GM12873 (cell line): ENCODE results near the gene CIB1.

ENCODE experiments used
- TF ChIP-seq, protein P1 (sequence below): IDR thresholded peaks from 2 replicates; pipeline ENCODE4 v1.5.1; 2012; ENCODE audit warnings: low read depth, mild to moderate bottlenecking, moderate library complexity, low read length, control low read depth; ENCODE audit not compliant: insufficient read depth; ENCODE audit errors: missing control alignments

The CIB1 gene

DNA sequence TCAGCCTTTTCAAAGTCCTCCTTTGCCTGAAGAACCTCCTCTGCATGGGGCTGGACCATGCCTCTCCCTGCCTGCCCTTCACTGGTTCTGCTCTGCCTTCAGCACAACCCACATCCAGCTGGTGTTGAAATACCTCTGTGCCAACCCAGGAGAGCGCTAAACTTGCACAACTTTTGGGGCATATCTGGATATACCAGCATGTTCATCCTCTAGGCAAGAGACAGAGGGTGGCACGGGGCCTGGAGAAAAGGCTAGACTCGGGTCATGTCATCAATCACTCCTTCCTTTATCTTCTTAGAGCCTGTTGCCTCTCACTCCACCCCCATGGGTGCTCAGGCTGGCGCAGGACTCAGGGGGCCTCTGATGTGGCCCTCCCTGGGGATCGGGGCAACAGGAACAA lies 27.9 kb downstream of the CIB1 start:
- TF ChIP-seq, protein P1, sequence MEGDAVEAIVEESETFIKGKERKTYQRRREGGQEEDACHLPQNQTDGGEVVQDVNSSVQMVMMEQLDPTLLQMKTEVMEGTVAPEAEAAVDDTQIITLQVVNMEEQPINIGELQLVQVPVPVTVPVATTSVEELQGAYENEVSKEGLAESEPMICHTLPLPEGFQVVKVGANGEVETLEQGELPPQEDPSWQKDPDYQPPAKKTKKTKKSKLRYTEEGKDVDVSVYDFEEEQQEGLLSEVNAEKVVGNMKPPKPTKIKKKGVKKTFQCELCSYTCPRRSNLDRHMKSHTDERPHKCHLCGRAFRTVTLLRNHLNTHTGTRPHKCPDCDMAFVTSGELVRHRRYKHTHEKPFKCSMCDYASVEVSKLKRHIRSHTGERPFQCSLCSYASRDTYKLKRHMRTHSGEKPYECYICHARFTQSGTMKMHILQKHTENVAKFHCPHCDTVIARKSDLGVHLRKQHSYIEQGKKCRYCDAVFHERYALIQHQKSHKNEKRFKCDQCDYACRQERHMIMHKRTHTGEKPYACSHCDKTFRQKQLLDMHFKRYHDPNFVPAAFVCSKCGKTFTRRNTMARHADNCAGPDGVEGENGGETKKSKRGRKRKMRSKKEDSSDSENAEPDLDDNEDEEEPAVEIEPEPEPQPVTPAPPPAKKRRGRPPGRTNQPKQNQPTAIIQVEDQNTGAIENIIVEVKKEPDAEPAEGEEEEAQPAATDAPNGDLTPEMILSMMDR: no peak

DNA sequence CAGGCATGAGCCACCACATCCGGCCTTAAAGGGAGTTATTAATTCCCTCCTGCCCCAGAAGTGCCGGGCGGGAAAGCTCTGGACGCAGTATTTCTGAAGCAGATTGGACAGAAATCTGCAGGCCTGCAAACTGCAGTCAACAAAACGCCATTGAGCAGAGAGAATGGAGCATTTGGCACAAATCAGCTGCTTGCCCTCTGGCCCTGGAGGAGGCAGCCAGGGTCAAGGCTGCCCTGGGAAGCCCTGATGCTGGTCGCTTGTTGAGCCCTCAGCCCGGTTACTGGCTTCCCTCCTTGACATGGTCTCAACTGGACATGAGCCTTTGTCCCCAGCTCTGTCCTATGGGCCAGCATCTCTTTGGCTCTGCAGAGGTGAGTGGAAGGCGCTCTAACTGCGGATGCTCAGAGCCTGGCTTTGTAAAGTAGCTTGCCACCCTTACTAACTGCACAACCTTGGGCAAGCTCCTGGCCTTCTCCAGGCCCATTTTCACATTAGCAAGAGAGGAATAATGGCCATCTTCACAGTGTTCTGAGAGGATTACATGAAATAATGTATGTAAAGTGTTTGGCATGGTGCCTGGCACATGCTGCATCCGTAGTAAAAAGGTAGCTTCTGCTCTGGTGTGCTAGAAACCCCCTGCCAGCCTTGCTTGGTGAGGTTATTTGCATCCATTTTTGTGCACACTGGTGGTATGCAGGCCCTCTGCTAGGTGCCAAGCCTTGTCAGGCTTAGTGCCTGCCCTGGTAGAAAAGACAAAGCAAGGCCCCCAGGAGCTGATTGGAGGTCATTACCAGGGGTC lies 28.5 kb downstream of the CIB1 start:
- TF ChIP-seq, protein P1: no peak

DNA sequence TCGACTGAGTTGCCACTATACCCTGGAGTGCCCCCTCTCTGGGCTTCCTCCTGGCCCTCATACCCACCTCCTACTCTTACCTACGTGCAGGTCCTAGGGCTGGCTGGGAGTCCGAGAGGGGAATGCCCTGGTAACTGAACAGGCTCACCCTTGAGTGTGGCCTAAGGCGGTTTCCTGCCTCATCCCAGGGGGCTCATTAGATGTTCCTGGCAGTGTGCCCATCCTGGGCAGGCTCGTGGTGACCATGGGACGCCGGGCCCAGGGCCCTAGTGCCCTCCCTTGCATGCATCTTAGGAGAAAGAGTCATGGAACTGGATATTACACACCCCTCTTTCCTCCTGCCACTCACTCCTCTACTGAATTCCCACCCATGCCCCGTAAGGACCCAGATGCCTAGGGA lies 29.8 kb downstream of the CIB1 start:
- TF ChIP-seq, protein P1: no peak

DNA sequence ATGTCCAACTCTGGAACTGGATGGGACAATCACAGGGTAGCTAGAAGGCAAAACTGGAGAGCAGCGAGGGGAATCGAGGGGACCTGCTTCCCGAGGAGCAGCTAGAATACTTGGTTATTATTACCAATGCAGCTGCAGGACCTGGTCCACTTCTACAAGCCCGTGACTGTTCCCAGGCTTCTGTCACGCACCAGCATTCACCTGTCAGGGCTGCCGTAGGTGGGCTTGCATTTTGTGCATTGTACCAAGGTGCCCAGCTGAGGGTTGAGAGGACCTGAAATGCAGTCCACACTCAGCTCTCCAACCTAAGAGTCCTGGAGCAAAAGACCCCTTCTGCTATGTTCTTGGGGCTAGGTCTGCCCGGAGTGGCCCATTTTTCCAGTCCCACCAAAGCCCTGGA lies 30.3 kb downstream of the CIB1 start:
- TF ChIP-seq, protein P1: no peak

DNA sequence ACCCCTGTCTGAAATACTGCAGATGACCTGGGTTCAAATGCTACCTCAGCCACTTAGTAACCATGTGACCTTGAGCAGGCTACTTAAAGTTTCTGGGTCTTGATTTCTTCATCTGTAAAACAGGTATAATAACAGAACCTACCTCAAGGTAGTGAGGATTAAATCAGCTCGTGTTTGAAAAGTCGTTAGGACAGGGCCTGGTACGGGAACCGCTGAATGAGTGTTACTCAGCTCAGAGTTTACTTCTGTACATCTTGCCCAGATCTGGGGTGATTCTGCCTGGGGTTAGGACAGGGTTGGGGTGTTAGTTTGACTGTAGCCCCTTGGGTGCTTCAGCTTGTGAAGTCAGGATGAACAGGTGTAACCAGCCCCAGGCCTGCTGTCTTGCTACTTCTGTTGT lies 30.8 kb downstream of the CIB1 start:
- TF ChIP-seq, protein P1: no peak

DNA sequence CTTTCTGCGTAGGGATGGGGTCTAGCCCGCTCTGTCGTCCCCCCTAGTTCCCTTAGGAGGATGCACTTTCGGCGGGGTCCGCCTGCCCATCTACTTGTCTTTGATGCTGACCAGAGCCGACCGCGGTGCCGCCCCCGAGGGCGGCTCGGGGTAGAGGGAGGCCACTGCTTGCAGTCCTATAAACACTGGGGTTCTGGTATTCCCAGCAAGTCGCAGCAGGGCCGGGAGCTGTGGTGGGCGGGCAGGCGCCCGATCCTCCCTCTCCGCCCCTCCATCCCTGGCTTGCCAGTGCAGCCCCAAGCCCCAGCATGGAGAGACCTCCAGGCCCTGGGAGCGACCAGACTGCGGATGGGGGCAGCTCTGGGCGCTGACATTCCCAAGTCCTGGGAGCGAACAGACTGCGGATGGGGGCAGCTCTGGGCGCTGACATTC lies 31.8 kb downstream of the CIB1 start:
- TF ChIP-seq, protein P1: no peak

DNA sequence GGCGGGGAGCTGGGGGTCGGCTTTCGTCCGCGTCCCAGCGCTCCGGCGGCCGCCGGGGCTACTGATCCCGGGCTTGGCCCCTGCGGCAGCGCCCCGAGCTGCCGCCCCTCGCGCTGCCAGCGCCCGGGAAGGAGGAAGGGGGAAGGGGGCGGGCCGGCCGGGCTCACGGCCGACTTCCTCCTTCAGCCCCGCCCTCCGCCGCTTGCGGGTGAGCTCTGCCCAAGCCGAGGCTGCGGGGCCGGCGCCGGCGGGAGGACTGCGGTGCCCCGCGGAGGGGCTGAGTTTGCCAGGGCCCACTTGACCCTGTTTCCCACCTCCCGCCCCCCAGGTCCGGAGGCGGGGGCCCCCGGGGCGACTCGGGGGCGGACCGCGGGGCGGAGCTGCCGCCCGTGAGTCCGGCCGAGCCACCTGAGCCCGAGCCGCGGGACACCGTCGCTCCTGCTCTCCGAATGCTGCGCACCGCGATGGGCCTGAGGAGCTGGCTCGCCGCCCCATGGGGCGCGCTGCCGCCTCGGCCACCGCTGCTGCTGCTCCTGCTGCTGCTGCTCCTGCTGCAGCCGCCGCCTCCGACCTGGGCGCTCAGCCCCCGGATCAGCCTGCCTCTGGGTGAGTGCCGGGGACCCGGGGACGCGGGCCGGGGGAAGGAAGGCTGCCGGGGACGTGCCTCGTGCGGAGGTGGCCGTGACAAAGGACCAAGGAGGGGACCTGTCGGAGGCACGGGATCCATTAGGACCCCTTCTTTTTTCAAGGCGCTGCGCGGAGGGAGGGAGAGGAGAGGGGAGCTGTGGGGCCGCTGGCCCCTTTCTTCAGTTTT lies 32.4 kb downstream of the CIB1 start, which contains the start of gene SEMA4B:
Gene SEMA4B, plus strand, starts transcription at position 201 of the 814 bp plus-strand sequence. Its CDS starts 249 bp downstream, at position 450.
- TF ChIP-seq, protein P1: no peak
